ENCODE data around the gene ARHGEF4. TPM values are rescaled to one million over a fixed set of nuclear protein-coding genes. Genes with fewer than 3 reads are reported as not detected.

ARHGEF4 gene
- total RNA-seq, 1 experiment from 2014 or later: 20.0 TPM

GRCh38 chr2:130810490-130810889 lies 26.2 kb upstream of the ARHGEF4 start:
- H3K36me3 ChIP-seq (ENCODE audit: low read depth): no peaks in the 10 kb centered on the region
- no peak overlapping the region for H3K4me2 ChIP-seq
- peaks cover 45% of the 10 kb centered on the region for H3K4me1 ChIP-seq (replicated peaks; ENCODE audit: insufficient read depth)
- DNase-seq: no peak
- no peak overlapping the region for H2AFZ ChIP-seq
- H3F3A ChIP-seq (ENCODE audit: insufficient read depth, low read depth): peaks cover 16% of the 10 kb centered on the region
- no peak overlapping the region for H3K4me3 ChIP-seq
- ChIA-PET POLR2A (ENCODE audit: unreplicated experiment) (no interaction called here), CTCF (interaction anchor here (0.6 kb wide), 1 partner anchor 110 kb away, joined by 11 read pairs; no protein-coding TSS in a partner anchor)
- TF ChIP-seq EZH2 (IDR thresholded peaks at IDR 0.05; ENCODE audit: low read depth) (no peak), CTCF (conservative IDR thresholded peaks at IDR 0.05) (no peak)
- no peaks in the 10 kb centered on the region for H3K27me3 ChIP-seq (ENCODE audit: insufficient read depth, low read depth)
- intact Hi-C loops (cut with micrococcal nuclease; ENCODE audit: unreplicated experiment): no loop called here
- H3K9me3 ChIP-seq (ENCODE audit: insufficient read depth, low read depth): no peaks in the 10 kb centered on the region
- peak overlapping the region; percentile 99; the same call in 1 of the 2 replicates for H3K27ac ChIP-seq
- BruUV-seq (replicated peaks): no TSS peak
- no peaks in the 10 kb centered on the region for H3K9me2 ChIP-seq (ENCODE audit: insufficient read depth)
- H3K79me2 ChIP-seq (ENCODE audit: low read depth): no peaks in the 10 kb centered on the region
- no peaks in the 10 kb centered on the region for H4K20me1 ChIP-seq (ENCODE audit: insufficient read depth)

GRCh38 chr2:130813722-130814121 lies 23.0 kb upstream of the ARHGEF4 start:
- BruUV-seq (replicated peaks): no TSS peak
- Histone ChIP-seq H3K9me2 (ENCODE audit: insufficient read depth) (no peaks in the 10 kb centered on the region), H3K27me3 (ENCODE audit: insufficient read depth, low read depth) (no peaks in the 10 kb centered on the region), H3K4me1 (replicated peaks; ENCODE audit: insufficient read depth) (peaks cover 27% of the 10 kb centered on the region), H3K36me3 (ENCODE audit: low read depth) (no peaks in the 10 kb centered on the region), H3K27ac (no peak overlapping the region), H3F3A (ENCODE audit: insufficient read depth, low read depth) (peaks cover 4% of the 10 kb centered on the region), H3K4me3 (no peak overlapping the region), H3K9me3 (ENCODE audit: insufficient read depth, low read depth) (no peaks in the 10 kb centered on the region), H3K79me2 (ENCODE audit: low read depth) (no peaks in the 10 kb centered on the region), H3K4me2 (no peak overlapping the region; the same call in 1 of the 2 replicates), H4K20me1 (ENCODE audit: insufficient read depth) (no peaks in the 10 kb centered on the region), H2AFZ (no peak overlapping the region)
- intact Hi-C loops (cut with micrococcal nuclease; ENCODE audit: unreplicated experiment): no loop called here
- ChIA-PET POLR2A (ENCODE audit: unreplicated experiment) (no interaction called here), CTCF (no interaction called here)
- DNase-seq: peak in 1 of 2 experiments; percentile 34
- no peak for TF ChIP-seq EZH2 (IDR thresholded peaks at IDR 0.05; ENCODE audit: low read depth)
- TF ChIP-seq CTCF (conservative IDR thresholded peaks at IDR 0.05): no peak

GRCh38 chr2:130814931-130815680 lies 21.6 kb upstream of the ARHGEF4 start:
- Histone ChIP-seq H3K9me2 (ENCODE audit: insufficient read depth) (no peaks in the 10 kb centered on the region), H3K79me2 (ENCODE audit: low read depth) (no peaks in the 10 kb centered on the region)
- CTCF ChIA-PET: no interaction called here

More at GRCh38 chr2:130814931-130815680, 21.6 kb upstream of the ARHGEF4 start:
- H3K9me3 ChIP-seq (ENCODE audit: insufficient read depth, low read depth): no peaks in the 10 kb centered on the region
- TF ChIP-seq EZH2 (IDR thresholded peaks at IDR 0.05; ENCODE audit: low read depth): no peak
- no peak for TF ChIP-seq CTCF (conservative IDR thresholded peaks at IDR 0.05)
- H2AFZ ChIP-seq: no peak overlapping the region
- DNase-seq: no peak
- BruUV-seq (replicated peaks): no TSS peak
- no peak overlapping the region for H3K4me2 ChIP-seq
- H4K20me1 ChIP-seq (ENCODE audit: insufficient read depth): no peaks in the 10 kb centered on the region
- intact Hi-C loops (cut with micrococcal nuclease; ENCODE audit: unreplicated experiment): no loop called here
- no peak overlapping the region for H3K4me3 ChIP-seq
- no peaks in the 10 kb centered on the region for H3K27me3 ChIP-seq (ENCODE audit: insufficient read depth, low read depth)
- H3K4me1 ChIP-seq (replicated peaks; ENCODE audit: insufficient read depth): peaks cover 16% of the 10 kb centered on the region
- H3K36me3 ChIP-seq (ENCODE audit: low read depth): no peaks in the 10 kb centered on the region
- POLR2A ChIA-PET (ENCODE audit: unreplicated experiment): no interaction called here
- peaks cover 5% of the 10 kb centered on the region; the same call in 1 of the 2 replicates for H3F3A ChIP-seq (ENCODE audit: insufficient read depth, low read depth)
- H3K27ac ChIP-seq: no peak overlapping the region
